Neutrophil (primary cell): ENCODE data around the gene IFT25.

Experiments
- H3K27ac ChIP-seq: fragments of 200-600 bp; sonication (generic); 2 replicates; pipeline ENCODE4 v1.5.1; 2016; ENCODE audit warnings: mild to moderate bottlenecking, moderate library complexity
- H3K27me3 ChIP-seq: fragments of 200-600 bp; sonication (generic); 2 replicates; pipeline ENCODE4 v1.6.0; 2016; ENCODE audit warnings: mild to moderate bottlenecking
- H3K36me3 ChIP-seq: fragments of 200-600 bp; sonication (generic); 2 replicates; pipeline ENCODE4 v1.5.1; 2017
- H3K4me1 ChIP-seq, 2 experiments: fragments of 200-600 bp in 1 of 2; sonication (generic) in 1 of 2; 1 replicate in 1 of 2; 2 replicates in 1 of 2; pipeline versions ENCODE4 v1.5.1 to v1.6.1; 2013 to 2016; ENCODE audit warnings: low read depth in 1 of 2, low read length in 1 of 2, mild to moderate bottlenecking in 1 of 2, moderate library complexity in 1 of 2; ENCODE audit not compliant: control insufficient read depth in 1 of 2, insufficient read depth in 1 of 2
- H3K4me3 ChIP-seq, 2 experiments: fragments of 200-600 bp in 1 of 2; sonication (generic) in 1 of 2; 1 replicate in 1 of 2; 2 replicates in 1 of 2; pipeline ENCODE4 v1.5.1; 2013 to 2016; ENCODE audit warnings: low read depth in 1 of 2, low read length in 1 of 2, mild to moderate bottlenecking in 1 of 2, moderate library complexity in 1 of 2
- H3K9me3 ChIP-seq: fragments of 200-600 bp; sonication (generic); 2 replicates; pipeline ENCODE4 v1.5.1; 2016
- CTCF ChIP-seq: fragments of 200-600 bp; sonication (generic); IDR thresholded peaks from 2 replicates; pipeline ENCODE4 v1.5.1; 2016; ENCODE audit warnings: antibody characterized with exemption

The IFT25 gene

GRCh38 chr1:53913352-53914033 is 32.0 kb downstream of the IFT25 start:
- H3K4me1 ChIP-seq, result no peaks in the 10 kb centered on the region
- no peak for TF ChIP-seq CTCF
- peaks cover 22% of the 10 kb centered on the region for H3K36me3 ChIP-seq
- no peaks in the 10 kb centered on the region for H3K27me3 ChIP-seq
- no peaks in the 10 kb centered on the region for H3K9me3 ChIP-seq
- no peak overlapping the region for H3K4me3 ChIP-seq
- H3K27ac ChIP-seq, result no peak overlapping the region

- Histone ChIP-seq H3K9me3 (no peaks in the 10 kb centered on the region), H3K36me3 (peaks cover 22% of the 10 kb centered on the region), H3K27me3 (no peaks in the 10 kb centered on the region), H3K27ac (no peak overlapping the region), H3K4me1 (no peaks in the 10 kb centered on the region), H3K4me3 (no peak overlapping the region)
- TF ChIP-seq CTCF, result no peak
Observed at GRCh38 chr1:53911442-53911841, 34.1 kb downstream of the IFT25 start.

GRCh38 chr1:53909946-53910345 is 35.6 kb downstream of the IFT25 start:
- no peak overlapping the region for H3K27ac ChIP-seq
- no peaks in the 10 kb centered on the region for H3K27me3 ChIP-seq
- H3K9me3 ChIP-seq, result no peaks in the 10 kb centered on the region
- H3K4me3 ChIP-seq, result no peak overlapping the region
- peaks cover 17% of the 10 kb centered on the region for H3K36me3 ChIP-seq
- H3K4me1 ChIP-seq, result no peaks in the 10 kb centered on the region
- no peak for TF ChIP-seq CTCF

- H3K9me3 ChIP-seq, result no peaks in the 10 kb centered on the region
- H3K27me3 ChIP-seq, result no peaks in the 10 kb centered on the region
- no peaks in the 10 kb centered on the region for H3K36me3 ChIP-seq
- no peak overlapping the region for H3K27ac ChIP-seq
- no peaks in the 10 kb centered on the region for H3K4me1 ChIP-seq
- TF ChIP-seq CTCF, result no peak
- no peak overlapping the region for H3K4me3 ChIP-seq
Observed at GRCh38 chr1:53906121-53906520, 39.4 kb downstream of the IFT25 start.

GRCh38 chr1:53905509-53905908 is 40.0 kb downstream of the IFT25 start:
- no peaks in the 10 kb centered on the region for H3K36me3 ChIP-seq
- TF ChIP-seq CTCF, result no peak
- H3K4me1 ChIP-seq, result no peaks in the 10 kb centered on the region
- no peak overlapping the region for H3K4me3 ChIP-seq
- H3K9me3 ChIP-seq, result no peaks in the 10 kb centered on the region
- H3K27me3 ChIP-seq, result no peaks in the 10 kb centered on the region
- H3K27ac ChIP-seq, result no peak overlapping the region
